Activated CD4-positive, CD25-positive, alpha-beta regulatory T cell treated with anti-CD3 and anti-CD28 coated beads, Interleukin-2, amount 50 U/mL, for 24 hours (primary cell): Measurements from ENCODE around the gene HOXA5.

ENCODE experiments used
- ATAC-seq, 2 donors: fragments of 150-1000 bp; cut with Tn5 transposase; one replicate each; pipeline ENCODE4 v1.10.0; 2021; ENCODE audit warnings: mild to moderate bottlenecking in 1 of 2, moderate library complexity in 1 of 2

Gene HOXA5

DNA sequence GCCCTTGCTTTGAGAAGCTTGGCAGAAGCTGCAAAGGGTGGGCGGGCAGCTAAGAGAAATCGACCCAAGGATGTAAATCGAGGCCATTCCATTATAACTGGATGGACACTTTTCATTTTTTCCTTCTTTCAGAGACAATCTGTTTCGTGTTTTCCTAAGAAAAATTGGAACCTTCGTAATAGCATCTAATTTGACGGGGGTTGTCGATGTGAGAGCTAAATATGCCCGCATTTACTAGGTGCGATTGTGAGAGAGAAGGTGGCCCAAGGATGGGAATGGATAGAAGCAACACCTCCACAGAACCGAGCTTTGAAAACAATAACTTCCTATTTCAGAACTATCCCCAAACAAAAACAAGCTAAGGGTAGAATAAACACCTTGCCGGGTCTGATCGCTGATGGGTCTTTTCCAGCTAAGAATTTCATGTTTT, 12.1 kb downstream of the HOXA5 start:
- no peak for ATAC-seq

GRCh38 chr7:27130540-27131389, 12.7 kb downstream of the HOXA5 start, which contains the start of gene HOXA4:
Gene HOXA4 (minus strand): TSS chr7:27130757. CDS start chr7:27130733, 24 bp downstream.
- peak; percentile 90 for ATAC-seq

DNA sequence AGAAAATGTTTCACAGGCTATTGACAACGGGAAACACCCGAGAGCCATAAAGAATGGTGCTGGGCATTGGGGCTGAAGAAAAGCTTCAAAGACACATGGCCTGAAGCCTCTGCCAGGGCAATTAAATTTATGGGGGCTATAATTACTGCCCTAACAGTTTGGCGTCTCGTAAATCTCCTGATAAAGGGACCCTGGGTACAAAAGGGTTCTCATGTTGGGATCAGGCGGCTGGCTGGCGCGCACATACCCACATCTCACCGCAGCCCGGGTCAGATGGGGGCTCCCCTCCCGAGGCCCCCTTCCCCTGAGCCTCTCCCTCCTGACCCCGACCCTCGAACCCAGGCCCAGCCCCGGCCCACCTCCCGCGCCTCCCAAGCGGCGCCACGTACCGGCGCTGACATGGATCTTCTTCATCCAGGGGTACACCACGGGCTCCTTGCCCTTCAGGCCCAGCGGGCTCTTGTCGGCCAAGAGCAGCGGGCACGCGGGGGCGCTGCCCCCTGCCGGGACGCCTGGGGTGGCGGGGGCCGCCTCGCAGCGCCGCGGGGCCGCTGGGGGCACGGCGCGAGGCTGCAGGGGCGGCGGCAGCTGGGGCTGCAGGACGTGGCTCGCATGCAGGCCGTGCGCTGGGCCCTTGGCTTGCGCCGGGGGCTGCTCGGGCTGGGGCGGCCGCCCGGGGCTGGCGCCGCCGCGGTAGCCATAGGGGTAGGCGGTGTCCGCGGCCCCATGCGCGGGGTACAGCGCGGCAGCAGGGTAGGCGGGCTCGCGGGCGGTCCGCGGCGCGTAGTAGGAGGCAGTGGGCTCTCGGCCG, 13.5 kb downstream of the HOXA5 start:
- ATAC-seq = peak in 1 of 2 donors; percentile 18

- no peak for ATAC-seq
These were observed 14.4 kb downstream of the HOXA5 start for GRCh38 chr7:27128776-27129728.

DNA sequence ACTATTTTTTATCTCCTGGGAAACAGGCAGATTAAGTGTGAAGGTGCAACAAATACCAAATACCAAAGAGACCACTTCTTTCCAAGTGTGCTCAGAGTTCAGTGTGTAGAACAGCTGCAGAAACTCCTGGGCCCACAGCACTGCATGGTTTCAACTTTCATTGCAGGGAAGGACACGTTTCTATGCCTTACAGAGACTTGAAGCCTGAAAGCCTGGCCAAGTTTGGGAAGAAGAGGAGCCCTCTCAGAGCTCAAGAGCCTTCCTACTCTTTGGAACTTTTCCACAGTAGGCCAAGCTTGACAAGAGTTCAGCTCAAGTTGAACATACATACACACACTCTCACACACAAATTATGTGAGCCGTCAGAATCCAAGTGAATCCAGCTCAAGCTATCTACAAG, 15.4 kb downstream of the HOXA5 start:
- no peak for ATAC-seq

GRCh38 chr7:27126596-27127327, 16.7 kb downstream of the HOXA5 start:
- no peak for ATAC-seq

DNA sequence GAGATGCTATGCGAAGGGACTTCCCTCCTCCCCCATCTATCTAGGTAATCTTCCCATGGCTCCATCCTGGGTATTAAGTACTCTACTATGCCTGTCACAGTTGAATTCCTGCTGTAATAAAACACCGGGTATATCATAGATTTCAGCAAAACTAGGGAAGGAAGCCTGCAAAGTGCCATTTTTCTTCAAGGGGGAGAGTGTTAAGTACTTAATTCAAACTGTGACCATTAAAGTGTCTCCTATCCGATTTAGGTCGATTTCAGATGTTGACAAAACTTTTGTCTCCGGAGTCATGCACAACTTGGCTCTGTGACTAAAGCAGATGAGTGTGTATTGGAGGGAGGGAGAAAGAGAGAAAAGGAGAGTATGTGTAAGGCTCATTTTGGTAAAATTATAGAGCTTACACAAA, 17.5 kb downstream of the HOXA5 start:
- no peak for ATAC-seq

DNA sequence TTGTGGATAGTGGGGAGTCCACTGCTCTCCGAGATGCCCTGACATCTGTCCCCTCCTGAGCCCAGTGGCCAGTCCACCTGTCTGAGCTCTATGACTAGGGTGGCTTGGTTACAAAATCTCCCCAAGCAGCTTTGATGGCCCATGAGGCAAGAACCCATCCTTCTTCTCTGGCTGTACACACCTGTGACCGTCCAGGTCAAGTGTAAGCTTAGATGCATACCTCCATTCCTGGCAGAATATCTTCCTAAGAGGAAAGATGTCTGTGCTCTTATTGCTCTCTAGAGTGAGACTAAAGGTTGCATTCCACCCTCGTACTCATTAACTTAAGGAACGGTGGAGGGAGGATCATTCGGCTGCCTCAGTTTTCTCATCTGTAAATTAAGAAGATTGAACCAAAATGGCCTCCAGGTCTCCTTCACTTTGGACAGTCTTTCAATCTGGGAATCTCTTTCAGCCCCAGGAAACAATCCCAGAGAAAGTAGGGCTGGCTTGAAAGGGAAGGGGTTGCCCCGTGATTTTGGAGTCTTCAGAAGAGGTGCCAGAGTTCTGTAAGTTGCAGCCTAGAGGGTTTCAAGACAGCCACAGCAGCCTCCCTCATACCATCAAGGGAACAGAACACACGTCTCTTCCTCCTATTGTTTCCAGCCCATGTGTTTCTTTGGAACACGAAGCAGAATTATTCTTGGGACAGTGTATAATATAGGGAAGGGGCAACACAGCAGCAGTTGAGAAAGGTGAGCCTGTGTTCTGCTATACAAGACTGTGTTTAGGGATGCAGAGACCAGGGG, 18.4 kb downstream of the HOXA5 start:
- no peak for ATAC-seq

DNA sequence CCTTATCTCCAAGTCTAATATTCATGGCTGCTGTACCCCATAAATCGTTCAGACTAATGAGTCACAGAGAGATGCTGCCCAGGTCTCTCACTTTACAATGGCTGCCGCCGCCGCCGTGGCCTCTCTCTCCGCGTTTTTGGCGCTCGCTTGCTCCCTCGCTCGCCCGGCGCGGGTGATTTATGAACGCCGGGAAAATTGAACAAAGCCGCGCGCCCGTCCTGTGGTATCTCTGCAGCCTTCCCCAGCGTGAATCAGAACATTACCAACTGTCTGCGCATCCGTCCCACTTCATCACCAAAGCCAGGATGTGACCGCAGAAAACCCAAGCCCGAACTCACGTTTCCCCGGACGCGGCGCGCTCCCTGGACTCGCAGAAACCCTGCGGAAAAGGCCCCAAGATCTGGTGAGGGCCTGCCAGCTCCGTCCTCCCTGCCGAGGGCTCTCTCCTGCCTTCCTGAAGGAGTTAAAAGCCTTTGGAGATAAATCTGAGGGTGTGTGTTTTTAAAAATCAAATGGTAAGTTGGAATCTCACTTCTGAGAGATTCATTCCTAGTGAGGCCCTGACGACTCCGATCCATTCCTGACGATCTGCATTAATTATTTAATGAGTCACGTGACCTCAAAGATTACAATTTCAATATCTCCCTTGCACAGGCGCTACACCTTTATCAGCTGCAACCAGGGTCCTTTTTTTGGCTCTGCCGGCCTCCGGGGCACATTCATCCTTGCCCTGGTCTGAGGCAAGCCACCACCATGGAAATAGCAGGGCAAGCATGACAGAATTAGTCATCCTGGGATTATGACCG, 19.2 kb downstream of the HOXA5 start:
- no peak for ATAC-seq

GRCh38 chr7:27123477-27124053, 19.9 kb downstream of the HOXA5 start:
- no peak for ATAC-seq

DNA sequence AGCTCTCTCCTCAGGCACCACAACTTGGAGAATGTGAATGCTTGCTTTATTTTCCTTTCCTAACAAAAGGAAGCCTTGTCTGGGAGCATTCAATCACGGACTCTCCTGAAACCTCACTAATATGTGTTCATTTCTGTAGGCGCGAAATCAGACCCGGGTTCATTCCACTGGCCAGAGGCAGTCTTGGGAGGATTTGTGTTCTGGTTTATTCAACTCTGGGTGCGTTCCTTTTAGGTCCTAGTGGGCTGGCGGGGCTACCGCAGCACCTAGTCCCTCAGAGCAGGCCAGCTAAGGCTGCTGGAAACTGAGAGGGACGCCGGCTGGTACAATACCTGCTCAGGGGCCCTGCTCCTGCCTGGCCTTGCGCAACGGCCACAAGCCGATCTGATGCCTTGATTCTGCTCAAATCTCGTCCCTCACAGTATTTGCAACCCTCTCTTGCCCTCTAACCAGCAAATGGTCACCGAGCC, 20.4 kb downstream of the HOXA5 start:
- no peak for ATAC-seq

GRCh38 chr7:27122077-27122910, 21.2 kb downstream of the HOXA5 start:
- ATAC-seq = no peak

DNA sequence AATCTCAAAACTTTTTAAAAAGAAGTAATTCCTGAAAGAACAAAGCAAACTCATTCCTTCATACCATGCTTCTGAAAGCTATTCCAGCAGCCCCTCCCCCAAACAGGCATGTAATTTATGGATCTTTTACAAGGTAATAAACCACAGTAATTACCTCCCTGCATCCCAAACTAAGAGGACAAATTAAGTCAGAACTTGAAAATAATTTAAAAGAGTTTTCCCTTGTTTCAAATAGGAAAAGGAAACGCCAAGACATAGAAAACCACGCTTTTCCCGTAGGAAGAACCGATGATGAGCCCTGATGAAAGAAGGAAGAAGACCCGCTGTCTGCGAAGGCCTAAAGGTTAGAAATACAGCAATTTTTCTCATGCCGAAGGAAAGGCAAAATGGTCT, 21.8 kb downstream of the HOXA5 start:
- ATAC-seq = no peak

DNA sequence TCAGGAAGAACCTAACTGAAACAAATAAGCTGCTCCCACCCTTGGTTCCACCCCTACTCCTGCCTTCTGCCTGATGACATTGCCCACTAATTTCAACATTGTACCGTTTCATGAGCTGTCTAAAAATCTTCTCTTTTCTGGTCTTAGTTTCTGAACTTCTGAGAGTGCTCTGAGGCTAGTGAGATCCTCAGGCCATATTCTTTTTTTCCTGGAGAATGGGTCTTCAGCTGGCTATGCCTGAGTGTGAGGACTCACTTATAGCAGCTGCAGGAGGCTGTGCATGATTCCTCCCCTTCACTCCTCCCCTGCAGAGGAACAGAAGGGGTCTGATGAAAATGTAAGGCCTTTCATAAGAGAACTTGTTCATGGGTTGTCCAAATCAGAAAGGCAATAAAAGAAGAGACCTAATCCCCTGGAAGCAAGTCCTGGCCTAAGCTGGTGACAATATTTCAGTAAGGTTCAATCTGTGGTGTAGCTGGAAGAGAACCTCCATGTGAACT, 24.0 kb downstream of the HOXA5 start:
- ATAC-seq = no peak

GRCh38 chr7:27118580-27118979, 24.9 kb downstream of the HOXA5 start:
- ATAC-seq = no peak

GRCh38 chr7:27117887-27118491, 25.5 kb downstream of the HOXA5 start:
- no peak for ATAC-seq

GRCh38 chr7:27116962-27117886, 26.3 kb downstream of the HOXA5 start:
- ATAC-seq = no peak
